Dendritic cell treated with granulocyte-macrophage colony-stimulating factor and Interleukin-4, amounts not matched to agents 40 ng/mL and 50 ng/mL, for 4 days (primary cell): ENCODE results near the gene FAT2.
A peak's percentile ranks its signal among the peaks of the same experiment; 100 is the strongest.
"Not testable (repeated sequence)": the region's sequence is repeated elsewhere in the genome, so short reads cannot be mapped to it uniquely, and the experiment has no call there.

Source experiments
- H3K27ac Mint-ChIP-seq: one replicate; pipeline ENCODE4 v1.8.0; 2022; ENCODE audit warnings: mild to moderate bottlenecking, mixed read lengths
- H3K27me3 Mint-ChIP-seq: one replicate; pipeline ENCODE4 v1.8.0; 2022; ENCODE audit warnings: mild to moderate bottlenecking, mixed read lengths
- H3K36me3 Mint-ChIP-seq: one replicate; pipeline ENCODE4 v1.8.0; 2022; ENCODE audit warnings: low read depth, mixed read lengths
- H3K4me1 Mint-ChIP-seq: one replicate; pipeline ENCODE4 v1.8.0; 2022; ENCODE audit warnings: low read depth, mixed read lengths
- H3K4me3 Mint-ChIP-seq: one replicate; pipeline ENCODE4 v1.8.0; 2022; ENCODE audit warnings: mild to moderate bottlenecking, moderate library complexity, mixed read lengths
- H3K9me3 Mint-ChIP-seq: one replicate; pipeline ENCODE4 v1.8.0; 2022; ENCODE audit warnings: mixed read lengths
- intact Hi-C: fragments of 100-400 bp; cut with micrococcal nuclease; formaldehyde crosslinking; loops from one replicate; pipeline ENCODE4 v1.15.0; 2022

FAT2 gene

DNA sequence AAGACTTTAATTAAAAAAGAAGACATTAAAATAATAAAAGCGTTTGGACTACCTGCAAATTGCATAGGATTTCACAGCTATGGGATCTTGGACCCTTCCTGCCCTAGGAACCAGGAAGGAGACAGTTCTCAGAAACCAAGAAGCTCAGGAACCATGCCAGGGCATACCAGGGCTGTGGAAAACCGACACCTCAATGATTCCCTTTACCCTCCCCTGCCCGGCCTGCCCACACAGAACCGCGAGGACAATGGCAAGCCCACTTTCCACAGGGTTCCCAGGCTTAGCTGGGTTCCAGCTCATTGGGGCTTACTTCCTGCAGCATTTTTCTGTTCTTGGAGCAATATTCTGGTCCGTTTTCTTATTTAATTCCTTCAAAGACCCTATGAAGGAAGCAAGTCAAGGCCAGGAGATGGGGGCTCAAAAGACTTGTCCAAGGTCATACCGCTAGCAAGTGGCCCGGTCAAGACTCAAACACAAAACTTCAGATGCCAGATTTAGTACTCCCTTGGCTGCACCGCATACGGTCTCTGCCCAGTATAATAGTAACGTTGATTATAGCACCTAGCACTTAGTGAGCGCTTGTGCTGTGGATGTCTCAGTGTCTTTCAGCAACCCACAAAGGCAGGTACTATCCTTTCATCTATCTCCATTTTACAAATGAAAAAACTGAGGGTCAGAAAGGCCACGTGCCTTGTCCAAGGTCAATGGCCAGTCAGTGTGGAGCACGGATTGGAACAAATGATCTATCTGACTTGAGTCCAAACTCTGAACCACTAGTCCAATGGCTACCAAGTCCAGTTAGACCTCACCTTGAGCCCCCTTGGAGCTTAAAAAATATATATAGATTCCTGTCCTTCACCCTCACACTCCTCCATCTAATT is 6.8 kb downstream of the FAT2 start:
- Mint-ChIP-seq H3K9me3 (no peaks in the 10 kb centered on the region), H3K4me3 (no peak overlapping the region), H3K4me1 (peaks cover 26% of the 10 kb centered on the region), H3K27me3 (peaks cover 1% of the 10 kb centered on the region), H3K27ac (no peak overlapping the region), H3K36me3 (no peaks in the 10 kb centered on the region)
- intact Hi-C loops = no loop called here

DNA sequence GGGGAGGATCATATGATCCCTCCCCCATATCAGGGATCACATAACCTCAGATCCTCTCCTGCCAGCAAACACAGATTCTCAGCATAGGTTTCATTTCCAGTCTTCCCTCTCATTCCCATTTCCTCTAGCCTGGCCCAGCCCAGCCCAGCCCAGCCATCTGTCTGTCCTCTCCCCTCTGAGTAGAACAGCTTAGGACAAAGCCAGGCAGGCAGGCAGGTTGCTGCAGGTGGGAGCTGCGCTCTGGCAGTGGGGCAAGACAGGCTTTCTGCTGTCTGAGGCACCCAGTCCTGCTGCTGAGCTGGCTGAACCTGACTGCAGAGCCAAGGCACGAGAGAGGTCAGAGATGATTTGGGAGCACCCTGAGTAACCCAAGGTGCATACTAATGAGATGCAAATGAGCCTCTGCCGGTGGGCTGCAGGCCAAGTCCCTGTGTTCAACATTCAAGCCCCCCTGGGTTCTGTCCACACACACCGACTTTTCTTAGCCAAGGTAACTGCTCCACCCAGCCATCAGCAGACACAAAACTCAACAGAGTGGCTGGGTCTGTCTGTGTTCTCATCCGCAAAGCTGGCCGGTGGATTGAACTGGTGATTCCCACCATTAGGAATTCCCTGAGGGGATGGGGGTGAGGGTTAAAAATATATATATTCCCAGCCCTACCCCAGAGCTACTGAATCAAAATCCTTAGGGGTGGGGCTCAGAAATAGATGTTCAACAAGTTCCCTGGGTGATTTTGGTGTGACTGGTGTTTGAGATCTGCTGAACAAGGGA is 9.1 kb downstream of the FAT2 start:
- peaks cover 39% of the 10 kb centered on the region for H3K4me1 Mint-ChIP-seq
- H3K9me3 Mint-ChIP-seq = no peaks in the 10 kb centered on the region

DNA sequence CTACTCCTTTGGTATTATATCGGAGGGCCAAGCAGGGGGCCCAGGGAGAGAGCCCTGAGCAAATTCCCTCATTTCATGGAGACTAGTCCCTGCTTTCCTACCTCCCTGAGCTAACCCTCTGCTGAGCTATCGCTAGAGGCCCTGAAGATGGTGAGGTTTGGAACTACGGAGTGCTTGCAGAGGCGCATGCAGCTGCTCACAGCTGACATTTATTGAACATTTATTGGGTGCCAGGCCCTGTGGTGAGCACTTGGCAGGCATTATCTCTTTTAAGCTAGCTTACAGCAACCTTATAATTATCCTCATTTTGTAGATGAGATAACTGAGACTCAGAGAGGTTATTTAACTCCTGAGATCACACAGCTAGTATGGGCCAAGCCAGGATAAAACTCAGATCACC is 9.8 kb downstream of the FAT2 start:
- no peaks in the 10 kb centered on the region for H3K9me3 Mint-ChIP-seq
- intact Hi-C loops = no loop called here
- peaks cover 1% of the 10 kb centered on the region for H3K27me3 Mint-ChIP-seq
- H3K36me3 Mint-ChIP-seq = no peaks in the 10 kb centered on the region
- H3K4me3 Mint-ChIP-seq = no peak overlapping the region
- H3K27ac Mint-ChIP-seq = peak overlapping the region; percentile 65
- peaks cover 41% of the 10 kb centered on the region for H3K4me1 Mint-ChIP-seq

More for the DNA sequence above, 9.1 kb downstream of the FAT2 start:
- Mint-ChIP-seq H3K27ac (peak overlapping the region; percentile 63), H3K4me3 (no peak overlapping the region), H3K36me3 (no peaks in the 10 kb centered on the region), H3K27me3 (peaks cover 1% of the 10 kb centered on the region)
- intact Hi-C loops = no loop called here

DNA sequence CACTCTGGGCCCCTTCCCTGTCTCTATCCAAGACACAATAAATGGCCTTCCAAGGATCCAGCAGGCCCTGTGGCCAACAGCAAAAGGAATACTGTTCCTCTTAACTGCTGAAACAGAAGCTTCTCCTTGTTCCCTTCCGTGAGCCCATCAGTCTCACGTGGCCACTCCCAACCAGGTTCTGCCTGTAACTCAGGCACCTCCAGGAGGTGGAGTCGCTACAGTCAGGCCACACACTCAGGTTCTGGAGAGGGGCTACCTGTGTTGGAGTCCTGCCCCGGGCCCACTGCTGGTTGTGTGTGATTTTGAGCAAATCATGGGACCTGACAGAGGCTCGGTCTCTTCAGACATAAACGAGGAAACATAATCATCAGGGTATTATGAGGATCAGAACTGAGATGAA is 10.3 kb downstream of the FAT2 start:
- Mint-ChIP-seq H3K27ac (peak overlapping the region; percentile 65), H3K4me1 (peaks cover 44% of the 10 kb centered on the region), H3K36me3 (no peaks in the 10 kb centered on the region), H3K9me3 (no peaks in the 10 kb centered on the region), H3K4me3 (no peak overlapping the region), H3K27me3 (peaks cover 1% of the 10 kb centered on the region)
- intact Hi-C loops = no loop called here

DNA sequence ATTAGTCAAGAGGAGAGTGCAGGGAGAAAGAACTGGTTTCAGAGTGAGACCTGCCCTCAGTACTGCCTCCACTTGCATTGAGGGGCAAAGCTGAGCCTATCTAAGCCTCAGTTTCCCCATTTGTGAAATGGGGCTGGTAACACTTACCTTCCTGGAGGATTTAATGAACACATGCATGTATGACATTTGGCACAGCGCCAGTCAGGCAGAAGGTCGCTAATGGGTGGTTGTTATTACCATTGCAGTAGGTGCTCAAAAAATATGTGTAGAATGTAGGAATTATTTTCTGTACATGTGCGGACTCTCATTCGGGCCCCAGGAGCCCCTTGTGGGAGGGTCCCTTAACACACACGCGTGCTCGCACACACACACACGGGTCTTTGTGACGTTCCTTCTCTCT is 10.9 kb downstream of the FAT2 start:
- Mint-ChIP-seq H3K36me3 (no peaks in the 10 kb centered on the region), H3K4me1 (peaks cover 46% of the 10 kb centered on the region), H3K27me3 (peaks cover 1% of the 10 kb centered on the region), H3K27ac (peak overlapping the region; percentile 65), H3K9me3 (no peaks in the 10 kb centered on the region), H3K4me3 (no peak overlapping the region)
- intact Hi-C loops = no loop called here

DNA sequence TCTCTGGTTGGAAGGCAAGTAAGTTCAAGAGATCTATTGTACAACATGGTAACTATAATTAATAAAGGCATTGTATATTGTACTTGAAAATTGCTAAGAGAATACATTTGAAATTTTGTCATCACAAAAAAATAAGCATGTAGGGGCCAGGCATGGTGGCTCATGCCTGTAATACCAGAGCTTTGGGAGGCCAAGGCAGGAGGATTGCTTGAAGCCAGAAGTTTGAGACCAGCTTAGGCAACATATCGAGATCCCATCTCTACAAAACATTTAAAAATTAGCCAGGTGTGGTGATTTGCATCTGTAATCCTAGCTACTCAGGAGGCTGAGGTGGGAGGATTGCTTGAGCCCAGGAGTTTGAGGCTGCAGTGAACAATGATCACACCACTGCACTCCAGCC is 12.0 kb downstream of the FAT2 start:
- intact Hi-C loops, H3K9me3 Mint-ChIP-seq, H3K27me3 Mint-ChIP-seq, H3K4me3 Mint-ChIP-seq, H3K36me3 Mint-ChIP-seq: not testable (repeated sequence)
- H3K4me1 Mint-ChIP-seq = peaks cover 46% of the 10 kb centered on the region
- peak overlapping the region; percentile 98 for H3K27ac Mint-ChIP-seq

DNA sequence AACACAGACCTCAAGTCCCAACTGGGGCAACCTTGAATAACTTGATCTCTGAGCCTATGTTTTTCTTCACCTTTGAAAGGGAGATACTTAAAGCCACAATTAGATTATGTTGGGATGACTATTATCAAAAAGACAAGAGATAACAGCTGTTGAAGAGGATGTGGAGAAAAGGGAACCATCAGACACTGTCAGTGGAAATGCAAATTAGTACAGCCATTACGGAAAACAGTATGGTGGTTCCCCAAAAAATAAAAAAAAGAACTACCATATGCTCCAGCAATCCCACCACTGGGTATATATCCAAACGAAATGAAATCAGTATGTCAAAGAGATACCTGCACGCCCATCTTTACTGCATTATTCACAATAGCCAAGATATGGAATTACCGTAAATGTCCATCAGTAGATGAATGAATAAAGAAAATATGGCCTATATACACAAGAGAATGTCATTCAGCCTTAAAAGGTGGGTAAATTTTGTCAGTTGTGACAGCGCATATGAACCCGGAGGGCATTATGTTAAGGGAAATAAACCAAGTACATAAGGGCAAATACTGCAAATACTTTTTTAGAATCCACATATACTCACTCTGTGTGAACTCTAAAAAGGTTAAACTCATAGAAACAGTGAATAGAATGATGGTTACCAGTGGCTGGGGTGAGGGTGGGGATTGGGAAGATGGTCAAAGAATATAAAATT is 12.7 kb downstream of the FAT2 start:
- no peak overlapping the region for H3K4me3 Mint-ChIP-seq
- H3K27me3 Mint-ChIP-seq = peaks cover 1% of the 10 kb centered on the region
- no peaks in the 10 kb centered on the region for H3K36me3 Mint-ChIP-seq
- peaks cover 46% of the 10 kb centered on the region for H3K4me1 Mint-ChIP-seq
- peak overlapping the region; percentile 98 for H3K27ac Mint-ChIP-seq
- H3K9me3 Mint-ChIP-seq = no peaks in the 10 kb centered on the region
- intact Hi-C loops = no loop called here

DNA sequence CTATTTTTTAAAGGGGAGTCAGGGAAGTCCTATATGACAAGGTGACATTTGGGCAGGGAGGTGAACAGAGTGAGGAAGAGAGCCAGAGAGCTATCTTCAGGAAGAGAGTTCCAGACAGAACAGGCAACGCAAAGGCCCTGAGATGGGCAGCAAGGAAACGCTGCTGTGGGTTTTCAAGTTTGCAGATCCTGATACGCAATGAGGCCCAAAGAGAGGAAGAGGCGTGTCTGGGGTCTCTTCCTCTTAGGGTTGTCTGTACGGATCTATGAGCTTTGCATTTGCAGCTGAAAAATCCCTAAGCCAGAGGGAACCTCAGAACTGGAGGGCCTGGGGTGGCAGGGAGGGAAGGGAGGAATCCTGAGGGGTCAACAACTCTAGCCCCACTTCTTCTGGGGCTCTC is 13.6 kb downstream of the FAT2 start:
- Mint-ChIP-seq H3K9me3 (no peaks in the 10 kb centered on the region), H3K27ac (peak overlapping the region; percentile 98), H3K27me3 (peaks cover 1% of the 10 kb centered on the region), H3K4me1 (peaks cover 43% of the 10 kb centered on the region), H3K36me3 (no peaks in the 10 kb centered on the region), H3K4me3 (peak overlapping the region; percentile 42)
- intact Hi-C loops = no loop called here

DNA sequence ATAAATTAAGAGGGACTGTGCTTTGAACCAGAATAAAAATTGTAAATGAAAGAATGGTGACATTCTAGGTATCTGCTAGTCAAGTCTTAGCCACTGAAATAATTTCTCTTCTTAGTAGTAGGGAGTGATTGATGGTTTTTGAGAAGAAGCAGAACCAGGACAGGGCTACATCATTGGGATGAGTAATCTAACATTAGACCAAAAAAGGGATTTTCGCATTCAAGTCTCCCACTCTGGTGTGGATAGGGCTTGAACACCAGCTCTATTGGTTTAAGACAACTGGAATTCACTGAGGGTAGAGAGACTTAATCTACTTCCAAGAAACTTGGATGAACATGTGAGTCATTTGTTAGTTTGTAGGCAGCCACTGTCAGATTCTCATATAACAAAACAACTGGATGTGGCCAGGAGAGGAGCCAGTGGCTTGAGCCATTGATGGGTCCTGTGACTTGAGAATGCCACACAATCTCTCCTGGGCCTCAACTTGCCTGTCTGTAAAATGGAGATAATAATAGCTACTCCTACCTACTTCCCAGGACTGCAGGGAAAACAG is 16.6 kb downstream of the FAT2 start:
- intact Hi-C loops = no loop called here
- Mint-ChIP-seq H3K27ac (peak overlapping the region; percentile 25), H3K4me3 (no peak overlapping the region), H3K36me3 (no peaks in the 10 kb centered on the region), H3K9me3 (no peaks in the 10 kb centered on the region), H3K27me3 (no peaks in the 10 kb centered on the region), H3K4me1 (peaks cover 27% of the 10 kb centered on the region)

DNA sequence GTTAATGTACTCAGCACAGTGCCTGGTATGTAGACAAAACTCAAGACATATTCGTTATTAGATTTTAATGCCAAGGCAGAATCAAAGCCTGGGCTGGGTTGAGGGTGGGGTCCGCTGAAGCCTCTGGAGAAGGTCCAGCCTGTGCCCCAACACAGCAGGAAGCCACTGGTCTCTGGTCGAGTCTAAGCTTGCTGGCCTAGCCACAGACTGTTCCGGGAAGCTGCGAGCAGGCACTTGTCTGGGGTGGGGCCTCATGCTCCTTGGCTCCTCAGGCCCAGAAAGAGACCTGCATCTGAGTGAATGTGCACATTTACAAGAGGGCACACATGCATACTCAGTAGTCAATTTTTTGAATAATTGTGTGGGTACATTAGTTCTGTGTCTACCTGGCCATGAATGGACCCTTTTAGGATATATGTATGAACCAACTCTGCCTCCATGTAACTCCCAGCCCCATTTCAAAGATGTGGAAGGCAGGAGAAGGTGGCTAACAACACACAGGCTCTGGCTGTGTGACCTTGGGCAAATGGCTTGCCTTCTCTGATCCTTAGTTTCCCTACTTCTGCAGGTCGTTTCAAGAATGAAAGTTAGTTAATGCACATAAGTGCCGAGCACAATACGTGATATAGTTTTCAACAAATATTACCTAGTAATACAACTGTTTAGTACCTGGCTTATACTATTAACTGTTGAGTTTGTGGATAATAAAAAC is 18.3 kb downstream of the FAT2 start:
- H3K4me3 Mint-ChIP-seq = no peak overlapping the region
- peaks cover 20% of the 10 kb centered on the region for H3K4me1 Mint-ChIP-seq
- no peaks in the 10 kb centered on the region for H3K36me3 Mint-ChIP-seq
- intact Hi-C loops = no loop called here
- H3K27ac Mint-ChIP-seq = no peak overlapping the region
- no peaks in the 10 kb centered on the region for H3K9me3 Mint-ChIP-seq
- H3K27me3 Mint-ChIP-seq = peaks cover 6% of the 10 kb centered on the region

DNA sequence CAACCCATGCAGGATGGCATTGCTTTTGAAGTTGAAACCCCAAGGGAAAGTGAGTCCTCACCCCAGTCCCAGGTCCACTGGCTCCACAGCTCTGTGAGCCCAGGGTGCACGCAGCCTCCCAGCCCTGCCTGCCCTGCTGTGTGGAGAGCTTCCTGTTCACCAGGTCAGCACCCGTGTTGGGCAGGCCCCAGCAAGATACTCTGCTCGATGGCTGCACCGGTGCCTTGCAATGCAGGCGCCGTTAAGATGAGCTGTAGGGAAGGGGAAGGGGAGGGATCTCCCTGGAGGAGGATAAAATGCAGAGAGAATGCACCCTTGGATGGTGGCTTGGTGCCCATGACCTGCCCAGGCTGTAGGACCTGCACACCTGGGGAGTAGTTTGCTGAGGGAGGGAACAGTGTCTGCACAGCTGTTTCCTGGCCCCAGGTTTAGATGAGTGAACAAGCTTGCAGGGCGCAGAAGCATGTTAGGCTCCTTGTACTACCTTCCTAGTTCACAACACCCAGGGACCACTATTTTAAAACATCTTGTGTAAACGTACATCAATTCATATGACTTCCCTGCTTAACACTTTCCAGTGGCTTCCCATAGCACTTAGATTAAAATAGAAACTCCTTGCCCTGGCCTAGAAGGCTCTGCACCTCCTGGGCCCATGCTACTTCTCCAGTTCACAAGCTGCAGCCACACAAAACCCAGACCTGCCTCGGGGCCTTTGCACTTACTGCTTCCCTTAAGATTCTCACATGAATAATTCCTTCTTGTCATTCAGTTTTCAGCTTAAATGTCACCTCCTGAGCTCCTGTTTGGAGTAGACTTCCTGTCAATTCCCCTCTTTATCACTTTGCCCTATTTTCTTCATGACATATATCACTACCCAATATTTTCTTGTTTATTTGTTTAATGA is 19.6 kb downstream of the FAT2 start:
- Mint-ChIP-seq H3K4me3 (no peak overlapping the region), H3K36me3 (no peaks in the 10 kb centered on the region), H3K9me3 (no peaks in the 10 kb centered on the region), H3K27me3 (peaks cover 11% of the 10 kb centered on the region), H3K4me1 (peaks cover 10% of the 10 kb centered on the region), H3K27ac (no peak overlapping the region)
- intact Hi-C loops = no loop called here

DNA sequence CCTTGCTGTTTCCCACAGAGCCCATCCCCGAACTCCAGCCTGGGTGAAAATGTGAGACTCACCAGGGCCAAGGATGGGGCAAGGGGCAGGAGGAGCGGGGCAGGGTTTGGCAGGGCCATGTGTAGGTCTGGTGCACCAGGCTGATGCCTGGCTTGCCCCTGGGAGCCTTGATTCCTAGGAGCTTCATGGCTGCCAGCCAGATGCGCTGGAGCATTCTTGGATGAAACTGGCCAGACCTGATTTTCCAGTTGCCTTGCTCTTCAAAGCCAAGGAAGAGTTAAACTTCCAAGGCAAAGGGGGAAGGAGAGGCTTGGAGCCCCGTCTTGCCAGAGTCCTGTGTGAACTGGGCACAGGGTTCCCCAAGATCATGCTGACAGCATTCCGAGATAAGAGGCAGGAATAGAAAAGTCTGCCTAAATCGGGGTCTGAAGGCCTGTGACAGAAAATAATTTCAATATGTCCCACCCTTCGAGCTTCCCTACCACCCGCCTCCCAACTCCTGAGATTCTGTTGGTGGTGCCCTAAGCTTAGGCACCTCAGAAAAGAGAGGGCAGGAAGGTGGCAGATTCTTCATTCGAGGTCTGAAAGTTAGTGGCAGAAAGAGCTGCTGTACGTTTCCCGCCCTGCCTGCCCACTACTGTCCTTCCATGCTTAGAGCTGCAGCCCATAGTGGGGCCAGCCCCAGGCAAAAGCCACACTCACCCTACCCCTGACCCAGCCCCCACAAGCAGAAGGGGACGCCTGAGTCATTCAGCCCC is 20.4 kb downstream of the FAT2 start:
- peaks cover 6% of the 10 kb centered on the region for H3K4me1 Mint-ChIP-seq
- peaks cover 11% of the 10 kb centered on the region for H3K27me3 Mint-ChIP-seq
- H3K9me3 Mint-ChIP-seq = no peaks in the 10 kb centered on the region
- intact Hi-C loops = no loop called here
- no peak overlapping the region for H3K4me3 Mint-ChIP-seq
- no peak overlapping the region for H3K27ac Mint-ChIP-seq
- H3K36me3 Mint-ChIP-seq = no peaks in the 10 kb centered on the region
